ENCODE measurements around the gene SAMD10.

The SAMD10 gene

GRCh38 chr20:63941282-63942081 is 38.0 kb downstream of the SAMD10 start:
- FAIRE-seq = no peak
- TF ChIP-seq TAF1 (IDR thresholded peaks at IDR 0.05; ENCODE audit: borderline replicate concordance, low read depth, low read length) (no peak), POLR2A (IDR thresholded peaks at IDR 0.05; ENCODE audit: low read depth, low read length) (no peak), POLR2AphosphoS5 (IDR thresholded peaks at IDR 0.05; ENCODE audit: low read depth, low read length) (no peak)
- no peak for DNase-seq (ENCODE audit: insufficient read length)

- DNase-seq (ENCODE audit: insufficient read length) (no peak), FAIRE-seq (no peak)
- TF ChIP-seq TAF1 (IDR thresholded peaks at IDR 0.05; ENCODE audit: borderline replicate concordance, low read depth, low read length) = no peak
- TF ChIP-seq POLR2A (IDR thresholded peaks at IDR 0.05; ENCODE audit: low read depth, low read length) = no peak
- no peak for TF ChIP-seq POLR2AphosphoS5 (IDR thresholded peaks at IDR 0.05; ENCODE audit: low read depth, low read length)
Measured at GRCh38 chr20:63940472-63941266, 38.8 kb downstream of the SAMD10 start.

- DNase-seq (ENCODE audit: insufficient read length) (no peak), FAIRE-seq (no peak)
- TF ChIP-seq POLR2AphosphoS5 (IDR thresholded peaks at IDR 0.05; ENCODE audit: low read depth, low read length) = no peak
- TF ChIP-seq TAF1 (IDR thresholded peaks at IDR 0.05; ENCODE audit: borderline replicate concordance, low read depth, low read length) = no peak
- TF ChIP-seq POLR2A (IDR thresholded peaks at IDR 0.05; ENCODE audit: low read depth, low read length) = no peak
Measured at GRCh38 chr20:63940071-63940471, 39.4 kb downstream of the SAMD10 start.

- FAIRE-seq = no peak
- no peak for DNase-seq (ENCODE audit: insufficient read length)
- no peak for TF ChIP-seq POLR2A (IDR thresholded peaks at IDR 0.05; ENCODE audit: low read depth, low read length)
- no peak for TF ChIP-seq TAF1 (IDR thresholded peaks at IDR 0.05; ENCODE audit: borderline replicate concordance, low read depth, low read length)
- TF ChIP-seq POLR2AphosphoS5 (IDR thresholded peaks at IDR 0.05; ENCODE audit: low read depth, low read length) = no peak
Measured at GRCh38 chr20:63939061-63939935, 40.1 kb downstream of the SAMD10 start.

- DNase-seq (ENCODE audit: insufficient read length) (no peak), FAIRE-seq (no peak)
- no peak for TF ChIP-seq TAF1 (IDR thresholded peaks at IDR 0.05; ENCODE audit: borderline replicate concordance, low read depth, low read length)
- no peak for TF ChIP-seq POLR2A (IDR thresholded peaks at IDR 0.05; ENCODE audit: low read depth, low read length)
- TF ChIP-seq POLR2AphosphoS5 (IDR thresholded peaks at IDR 0.05; ENCODE audit: low read depth, low read length) = no peak
Measured at GRCh38 chr20:63937596-63937995, 41.8 kb downstream of the SAMD10 start.

DNA sequence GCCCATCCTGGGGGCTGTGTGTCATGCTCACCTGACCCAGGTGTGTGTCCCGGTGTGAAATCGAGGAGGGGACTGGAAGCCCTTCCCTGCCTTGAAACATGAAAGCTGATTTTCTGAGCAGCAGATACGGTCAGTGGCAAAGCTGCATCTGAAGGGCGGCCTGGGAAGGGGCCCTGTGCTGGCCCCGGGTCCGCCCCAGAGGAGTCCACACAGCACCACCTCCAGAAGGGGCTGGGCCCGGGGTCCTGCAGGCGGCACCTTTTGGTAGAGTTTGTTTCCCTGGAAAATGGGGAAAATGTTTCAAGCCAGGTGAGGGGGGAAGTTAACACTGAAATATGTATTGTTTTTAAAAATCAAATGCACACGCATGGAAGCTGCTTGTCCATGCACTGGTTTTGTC is 44.0 kb downstream of the SAMD10 start:
- FAIRE-seq (no peak), DNase-seq (ENCODE audit: insufficient read length) (no peak)
- TF ChIP-seq POLR2A (IDR thresholded peaks at IDR 0.05; ENCODE audit: low read depth, low read length) (no peak), POLR2AphosphoS5 (IDR thresholded peaks at IDR 0.05; ENCODE audit: low read depth, low read length) (no peak), TAF1 (IDR thresholded peaks at IDR 0.05; ENCODE audit: borderline replicate concordance, low read depth, low read length) (no peak)

DNA sequence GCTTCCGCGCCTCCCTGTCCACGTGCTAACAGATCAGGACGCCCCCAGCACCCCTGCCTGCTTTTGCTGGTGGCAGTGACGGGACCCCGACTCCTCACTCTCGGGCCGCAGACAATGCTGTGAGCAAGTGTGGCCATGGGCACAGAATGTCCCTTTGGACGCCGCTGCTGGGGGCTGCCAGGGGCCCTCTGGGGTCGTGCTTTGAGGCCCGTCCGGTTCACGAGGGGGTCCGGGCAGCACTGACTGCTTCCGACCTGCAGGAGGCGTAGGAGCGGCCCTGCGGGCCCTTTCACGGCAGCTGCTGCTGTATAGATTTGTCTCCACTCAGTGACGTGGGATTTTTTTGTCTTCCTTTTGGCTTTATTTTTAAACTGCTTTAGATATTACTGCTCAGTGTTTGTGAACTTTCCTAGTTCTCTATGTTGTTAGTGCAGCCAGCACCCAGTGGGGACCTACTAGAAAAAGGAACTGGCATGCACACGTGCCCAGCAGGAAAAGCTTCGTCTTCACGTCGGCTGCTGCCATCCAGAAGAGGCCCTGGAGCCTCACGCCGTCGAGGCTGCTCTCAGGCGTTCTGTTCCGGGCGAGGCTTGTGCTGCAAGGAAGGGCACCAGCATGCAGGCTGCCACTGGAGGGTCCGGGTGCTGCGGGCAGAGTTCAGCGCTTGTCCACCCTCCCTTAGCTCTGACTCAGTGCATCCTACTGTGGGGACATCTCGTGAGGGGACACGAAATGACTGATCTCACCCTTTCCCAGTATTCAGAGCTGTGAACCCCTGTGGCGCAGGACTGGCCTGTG is 45.0 kb downstream of the SAMD10 start:
- no peak for DNase-seq (ENCODE audit: insufficient read length)
- FAIRE-seq = no peak
- no peak for TF ChIP-seq POLR2AphosphoS5 (IDR thresholded peaks at IDR 0.05; ENCODE audit: low read depth, low read length)
- no peak for TF ChIP-seq POLR2A (IDR thresholded peaks at IDR 0.05; ENCODE audit: low read depth, low read length)
- no peak for TF ChIP-seq TAF1 (IDR thresholded peaks at IDR 0.05; ENCODE audit: borderline replicate concordance, low read depth, low read length)

DNA sequence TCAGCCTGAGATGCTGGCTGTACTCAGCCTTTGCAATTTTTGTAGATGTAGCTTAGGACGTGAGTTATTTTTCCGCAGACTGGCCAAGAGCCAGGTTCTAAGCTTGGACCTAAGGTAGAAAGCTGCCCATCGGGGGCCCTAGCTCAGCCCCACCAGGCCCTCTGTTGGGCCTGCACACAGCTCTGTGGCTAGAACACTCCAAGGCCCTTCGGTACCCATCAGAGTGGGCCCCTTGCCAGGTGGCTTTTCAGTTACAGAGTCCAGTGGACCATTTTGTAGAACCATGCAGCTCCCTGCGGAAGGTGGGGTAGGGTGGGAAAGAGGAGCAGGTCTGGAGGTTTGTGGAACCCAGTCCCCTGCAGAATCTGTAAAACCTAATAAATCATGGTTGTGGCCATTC is 45.8 kb downstream of the SAMD10 start:
- TF ChIP-seq POLR2AphosphoS5 (IDR thresholded peaks at IDR 0.05; ENCODE audit: low read depth, low read length) = no peak
- TF ChIP-seq POLR2A (IDR thresholded peaks at IDR 0.05; ENCODE audit: low read depth, low read length) = no peak
- TF ChIP-seq TAF1 (IDR thresholded peaks at IDR 0.05; ENCODE audit: borderline replicate concordance, low read depth, low read length) = no peak
- no peak for DNase-seq (ENCODE audit: insufficient read length)
- no peak for FAIRE-seq

GRCh38 chr20:63932606-63933160 is 46.8 kb downstream of the SAMD10 start:
- TF ChIP-seq POLR2A (IDR thresholded peaks at IDR 0.05; ENCODE audit: low read depth, low read length) (no peak), TAF1 (IDR thresholded peaks at IDR 0.05; ENCODE audit: borderline replicate concordance, low read depth, low read length) (no peak), POLR2AphosphoS5 (IDR thresholded peaks at IDR 0.05; ENCODE audit: low read depth, low read length) (no peak)
- DNase-seq (ENCODE audit: insufficient read length) (no peak), FAIRE-seq (no peak)

DNA sequence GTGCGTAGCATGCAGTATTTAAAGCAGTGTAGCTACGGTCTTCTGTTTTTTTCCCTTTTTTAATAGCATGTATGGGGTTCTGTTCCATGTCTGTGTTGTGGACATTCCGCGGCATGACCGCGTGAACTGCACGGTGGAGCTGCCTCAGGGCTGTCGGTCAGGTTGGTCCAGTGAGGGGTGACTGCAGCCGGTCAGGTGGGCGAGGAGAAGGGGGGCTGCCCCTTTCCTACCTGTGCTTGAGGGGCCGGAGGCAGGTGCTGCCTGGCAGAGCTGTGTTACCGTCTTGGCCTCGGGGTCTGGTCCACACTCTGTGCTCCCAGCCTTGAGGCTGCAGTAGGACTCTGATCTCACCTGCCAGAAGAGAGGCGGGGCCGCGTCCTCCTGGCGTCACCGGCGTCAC is 47.7 kb downstream of the SAMD10 start:
- DNase-seq (ENCODE audit: insufficient read length) = no peak
- no peak for FAIRE-seq
- TF ChIP-seq POLR2A (IDR thresholded peaks at IDR 0.05; ENCODE audit: low read depth, low read length) (no peak), TAF1 (IDR thresholded peaks at IDR 0.05; ENCODE audit: borderline replicate concordance, low read depth, low read length) (no peak), POLR2AphosphoS5 (IDR thresholded peaks at IDR 0.05; ENCODE audit: low read depth, low read length) (no peak)
